Fibroblast of skin of abdomen (primary cell): ENCODE measurements around the gene OBSL1.

ENCODE experiments used
- DNase-seq: peaks from one replicate; pipeline ENCODE4 v3.0.0-alpha.2; 2013

The OBSL1 gene

GRCh38 chr2:219530048-219530963 is 41.0 kb downstream of the OBSL1 start:
- DNase-seq: peak; percentile 81

- DNase-seq: no peak
Observed at GRCh38 chr2:219527472-219527871, 43.9 kb downstream of the OBSL1 start.

GRCh38 chr2:219527076-219527394 is 44.3 kb downstream of the OBSL1 start:
- no peak for DNase-seq

- no peak for DNase-seq
Observed at GRCh38 chr2:219526320-219527075, 44.8 kb downstream of the OBSL1 start.

- no peak for DNase-seq
Observed at GRCh38 chr2:219525533-219526232, 45.7 kb downstream of the OBSL1 start.

- no peak for DNase-seq
Observed at GRCh38 chr2:219524817-219525216, 46.5 kb downstream of the OBSL1 start.

- DNase-seq: peak; percentile 26
Observed at GRCh38 chr2:219523031-219523671, 48.2 kb downstream of the OBSL1 start.

- DNase-seq: peak; percentile 92
Observed at GRCh38 chr2:219522111-219523030, 49.0 kb downstream of the OBSL1 start.

- peak; percentile 40 for DNase-seq
Observed at GRCh38 chr2:219521066-219521880, 50.1 kb downstream of the OBSL1 start.

- no peak for DNase-seq
Observed at GRCh38 chr2:219520079-219520478, 51.3 kb downstream of the OBSL1 start.

GRCh38 chr2:219519526-219519916 is 51.8 kb downstream of the OBSL1 start:
- DNase-seq: no peak

GRCh38 chr2:219517954-219518778 is 53.2 kb downstream of the OBSL1 start:
- no peak for DNase-seq

GRCh38 chr2:219516888-219517287 is 54.5 kb downstream of the OBSL1 start:
- DNase-seq: no peak

GRCh38 chr2:219515874-219516629 is 55.3 kb downstream of the OBSL1 start:
- DNase-seq: no peak

GRCh38 chr2:219514836-219515235 is 56.5 kb downstream of the OBSL1 start:
- no peak for DNase-seq

GRCh38 chr2:219514196-219514761 is 57.1 kb downstream of the OBSL1 start, which contains the start of gene ASIC4:
ASIC4 (plus strand) TSS chr2:219514482; CDS start chr2:219514725, 243 bp downstream.
- no peak for DNase-seq

- no peak for DNase-seq
Observed at GRCh38 chr2:219513787-219514186, 57.6 kb downstream of the OBSL1 start.

- DNase-seq: no peak
Observed at GRCh38 chr2:219512524-219513216, 58.7 kb downstream of the OBSL1 start.
